Breast epithelium (tissue), 4 donors: ENCODE data around the gene ASXL3. TPM values are rescaled to one million over a fixed set of nuclear protein-coding genes. Genes with fewer than 3 reads are reported as not detected.

Experiments
- DNase-seq, 2 donors: peaks; one replicate each; pipeline ENCODE4 v3.0.0-alpha.2; 2019; ENCODE audit warnings: low spot score in 2 of 2
- H3K27ac ChIP-seq, 2 donors: fragments of 200-600 bp; sonication (generic) in 1 of 2; one replicate each; pipeline ENCODE4 v1.5.1; 2016 to 2019; ENCODE audit warnings: mild to moderate bottlenecking in 1 of 2
- H3K27me3 ChIP-seq, 2 donors: fragments of 200-600 bp; sonication (generic) in 1 of 2; one replicate each; pipeline versions ENCODE4 v1.5.1 to v1.6.0; 2017 to 2019; ENCODE audit warnings: control low read depth in 1 of 2, mild to moderate bottlenecking in 1 of 2
- H3K36me3 ChIP-seq: fragments of 200-600 bp; one replicate; pipeline ENCODE4 v1.5.1; 2019
- H3K4me1 ChIP-seq, 2 donors: fragments of 200-600 bp; sonication (generic); one replicate each; pipeline ENCODE4 v1.5.1; 2016 to 2019; ENCODE audit warnings: control low read depth in 1 of 2
- H3K4me3 ChIP-seq, 3 donors: fragments of 200-600 bp; sonication (generic); 1 replicate in 2 of 3; 2 replicates in 1 of 3; pipeline ENCODE4 v1.5.1; 2016 to 2019; ENCODE audit warnings: mild to moderate bottlenecking in 3 of 3, moderate library complexity in 2 of 3
- H3K9me3 ChIP-seq, 2 donors: fragments of 200-600 bp; sonication (generic) in 1 of 2; one replicate each; pipeline ENCODE4 v1.5.1; 2016 to 2019; ENCODE audit warnings: control low read depth in 1 of 2
- POLR2A ChIP-seq: fragments of 450-650 bp; IDR thresholded peaks from one replicate; pipeline ENCODE4 v1.6.1; 2016; ENCODE audit warnings: antibody characterized with exemption, mild to moderate bottlenecking, moderate library complexity
- POLR2AphosphoS5 ChIP-seq, 3 donors: sonication (generic); formaldehyde crosslinking; IDR thresholded peaks; one replicate each; pipeline ENCODE4 v1.6.1; 2017; ENCODE audit warnings: antibody characterized with exemption in 3 of 3
- intact Hi-C: fragments of 100-400 bp; cut with DNase I; formaldehyde crosslinking; loops from one replicate; pipeline ENCODE4 v1.15.1; 2023; ENCODE audit warnings: low total_unique reads
- total RNA-seq, 3 donors: library from RNA; depleted of rRNA; stranded (reverse); fragments of >200 nt; gene quantifications; one replicate each; pipeline ENCODE4 v1.1.0, GENCODE V29; 2016
- TF ChIP-seq, protein P1 (sequence below), 3 donors: fragments of 450-650 bp; IDR thresholded peaks; one replicate each; pipeline ENCODE4 v1.5.1; 2016 to 2017; ENCODE audit warnings: antibody characterized with exemption in 3 of 3, mild to moderate bottlenecking in 3 of 3, moderate library complexity in 3 of 3

The ASXL3 gene
- total RNA-seq, 3 donors from 2014 or later: 0.96 to 3.4 (median 0.98) TPM

DNA sequence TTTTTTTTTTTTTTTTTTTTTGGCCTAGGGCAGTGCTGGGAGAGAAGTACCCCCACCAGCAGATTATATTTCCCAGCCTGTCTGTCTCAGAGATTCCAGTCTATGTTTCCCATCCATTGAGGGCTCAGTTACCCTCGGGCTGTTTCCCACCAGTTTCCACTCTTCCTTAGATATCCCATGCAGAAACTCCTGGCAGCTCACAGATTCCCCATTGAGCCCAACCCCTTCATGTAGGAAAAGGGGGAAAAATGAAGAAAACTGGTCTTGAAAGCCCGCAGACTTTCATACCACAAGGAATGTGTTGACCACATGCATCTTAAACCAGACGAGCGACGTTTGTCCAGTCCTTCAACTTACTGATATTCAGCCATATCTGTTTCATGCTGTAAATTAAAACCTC is 15.2 kb downstream of the ASXL3 start:
- Histone ChIP-seq H3K9me3 (no peaks in the 10 kb centered on the region), H3K27ac (no peak overlapping the region), H3K4me1 (no peaks in the 10 kb centered on the region), H3K4me3 (no peak overlapping the region), H3K36me3 (no peaks in the 10 kb centered on the region), H3K27me3 (no peaks in the 10 kb centered on the region)
- no peak for DNase-seq
- TF ChIP-seq, protein P1, sequence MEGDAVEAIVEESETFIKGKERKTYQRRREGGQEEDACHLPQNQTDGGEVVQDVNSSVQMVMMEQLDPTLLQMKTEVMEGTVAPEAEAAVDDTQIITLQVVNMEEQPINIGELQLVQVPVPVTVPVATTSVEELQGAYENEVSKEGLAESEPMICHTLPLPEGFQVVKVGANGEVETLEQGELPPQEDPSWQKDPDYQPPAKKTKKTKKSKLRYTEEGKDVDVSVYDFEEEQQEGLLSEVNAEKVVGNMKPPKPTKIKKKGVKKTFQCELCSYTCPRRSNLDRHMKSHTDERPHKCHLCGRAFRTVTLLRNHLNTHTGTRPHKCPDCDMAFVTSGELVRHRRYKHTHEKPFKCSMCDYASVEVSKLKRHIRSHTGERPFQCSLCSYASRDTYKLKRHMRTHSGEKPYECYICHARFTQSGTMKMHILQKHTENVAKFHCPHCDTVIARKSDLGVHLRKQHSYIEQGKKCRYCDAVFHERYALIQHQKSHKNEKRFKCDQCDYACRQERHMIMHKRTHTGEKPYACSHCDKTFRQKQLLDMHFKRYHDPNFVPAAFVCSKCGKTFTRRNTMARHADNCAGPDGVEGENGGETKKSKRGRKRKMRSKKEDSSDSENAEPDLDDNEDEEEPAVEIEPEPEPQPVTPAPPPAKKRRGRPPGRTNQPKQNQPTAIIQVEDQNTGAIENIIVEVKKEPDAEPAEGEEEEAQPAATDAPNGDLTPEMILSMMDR (IDR thresholded peaks at IDR 0.05): no peak
- TF ChIP-seq POLR2AphosphoS5 (IDR thresholded peaks at IDR 0.05) (no peak), POLR2A (no peak)
- intact Hi-C loops: no loop called here

DNA sequence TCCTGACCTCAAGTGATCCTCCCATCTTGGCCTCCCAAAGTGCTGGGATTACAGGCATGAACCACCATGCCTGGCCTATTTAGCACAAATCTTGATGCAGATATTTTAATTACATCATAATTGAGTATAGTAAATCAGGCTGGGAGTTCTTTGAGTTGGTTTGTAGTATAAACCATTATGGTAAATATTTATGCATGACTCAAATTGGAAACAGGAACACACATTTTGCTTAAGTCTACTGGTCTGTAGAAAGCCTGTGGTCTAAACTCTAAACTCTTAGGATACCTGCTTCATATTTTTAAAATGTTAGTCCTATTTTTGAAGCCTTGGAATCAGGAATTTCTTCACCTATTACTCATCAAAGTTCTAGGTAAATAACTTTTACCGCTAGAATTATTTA is 16.8 kb downstream of the ASXL3 start:
- Histone ChIP-seq H3K36me3 (no peaks in the 10 kb centered on the region), H3K27me3 (no peaks in the 10 kb centered on the region), H3K9me3 (no peaks in the 10 kb centered on the region), H3K4me1 (no peaks in the 10 kb centered on the region), H3K4me3 (no peak overlapping the region), H3K27ac (no peak overlapping the region)
- no peak for DNase-seq
- TF ChIP-seq POLR2AphosphoS5 (IDR thresholded peaks at IDR 0.05) (no peak), POLR2A (no peak)
- TF ChIP-seq, protein P1 (IDR thresholded peaks at IDR 0.05): no peak
- intact Hi-C loops: no loop called here

DNA sequence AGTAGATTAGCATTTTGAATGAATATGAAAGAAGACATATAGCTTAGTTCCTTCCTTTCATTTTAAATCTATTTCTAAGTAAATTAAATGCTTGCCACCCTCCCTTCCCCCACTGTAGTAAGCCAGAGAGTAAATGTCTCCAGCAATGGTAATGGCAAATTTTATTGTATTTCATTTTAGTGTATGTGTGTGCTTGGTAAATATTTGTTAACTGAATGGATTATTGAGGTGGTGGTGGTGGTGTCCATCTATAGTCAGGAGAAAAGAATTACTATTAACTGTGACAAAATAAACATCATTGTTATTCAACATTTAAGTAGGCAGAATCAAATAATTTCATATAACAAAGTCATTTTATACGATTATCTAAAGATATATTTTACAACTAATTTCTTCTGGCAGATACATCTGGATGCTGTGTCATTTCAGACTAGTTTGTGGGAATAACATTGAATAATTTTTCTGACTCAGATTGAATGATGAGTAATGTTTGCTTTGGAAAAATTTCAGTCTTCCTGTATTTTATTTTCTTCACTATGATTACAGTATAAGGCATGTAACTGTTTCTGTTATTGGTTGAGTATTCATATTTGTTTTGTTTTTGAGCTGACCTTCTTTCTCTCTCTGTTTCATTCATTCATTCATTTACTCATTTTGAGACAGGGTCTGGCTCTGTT is 18.3 kb downstream of the ASXL3 start:
- intact Hi-C loops: no loop called here
- TF ChIP-seq, protein P1 (IDR thresholded peaks at IDR 0.05): no peak
- TF ChIP-seq POLR2A: no peak
- TF ChIP-seq POLR2AphosphoS5 (IDR thresholded peaks at IDR 0.05): no peak

DNA sequence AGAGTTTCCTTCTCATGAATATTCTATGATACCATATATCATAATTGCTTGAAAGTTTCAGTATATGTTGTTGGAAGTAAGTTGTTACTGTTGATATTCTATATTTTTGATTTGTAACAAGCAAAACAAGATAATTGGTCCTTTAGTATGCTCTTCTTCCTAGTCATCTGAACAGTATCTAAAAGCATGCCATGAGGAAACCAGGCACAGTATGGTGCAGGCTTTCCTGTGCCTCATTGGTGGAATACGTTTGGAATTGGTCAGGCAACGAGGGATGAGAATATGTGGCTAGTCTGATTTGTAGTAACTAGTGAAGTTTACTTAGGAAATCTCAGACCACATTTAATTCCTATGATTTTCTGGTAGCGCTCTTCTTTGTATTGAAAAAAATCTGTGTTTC is 22.8 kb downstream of the ASXL3 start:
- no peak for TF ChIP-seq POLR2A
- TF ChIP-seq, protein P1 (IDR thresholded peaks at IDR 0.05): no peak
- no peak for TF ChIP-seq POLR2AphosphoS5 (IDR thresholded peaks at IDR 0.05)
- intact Hi-C loops: no loop called here
- H3K27me3 ChIP-seq: no peaks in the 10 kb centered on the region

More for the DNA sequence above, 18.3 kb downstream of the ASXL3 start:
- Histone ChIP-seq H3K27me3 (no peaks in the 10 kb centered on the region), H3K9me3 (no peaks in the 10 kb centered on the region), H3K4me1 (no peaks in the 10 kb centered on the region), H3K36me3 (no peaks in the 10 kb centered on the region), H3K4me3 (no peak overlapping the region), H3K27ac (no peak overlapping the region)
- no peak for DNase-seq

DNA sequence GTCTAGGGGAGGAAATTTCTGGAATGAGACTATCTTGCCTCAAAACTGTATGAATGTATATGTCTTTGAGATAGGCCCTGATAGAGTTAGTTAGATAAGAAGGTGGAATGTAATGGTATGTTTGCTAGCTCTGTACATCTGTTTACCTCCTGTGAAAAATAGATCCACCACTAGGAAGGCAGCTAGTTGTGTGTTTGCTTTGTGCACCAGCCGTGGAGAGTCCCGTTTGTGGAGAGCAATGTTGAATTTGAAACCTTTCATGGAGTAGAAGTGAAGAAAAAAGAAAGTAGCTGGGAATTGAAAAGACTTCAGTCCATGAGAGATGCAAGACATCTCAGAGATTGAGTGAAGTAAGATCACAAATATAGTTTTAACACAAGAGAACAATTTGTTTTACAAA is 25.4 kb downstream of the ASXL3 start:
- no peak overlapping the region for H3K4me3 ChIP-seq
- no peaks in the 10 kb centered on the region for H3K4me1 ChIP-seq
- no peak overlapping the region for H3K27ac ChIP-seq
- no peaks in the 10 kb centered on the region for H3K36me3 ChIP-seq
- intact Hi-C loops: no loop called here
- TF ChIP-seq POLR2A (no peak), POLR2AphosphoS5 (IDR thresholded peaks at IDR 0.05) (no peak)
- TF ChIP-seq, protein P1 (IDR thresholded peaks at IDR 0.05): no peak
- DNase-seq: no peak
- H3K27me3 ChIP-seq: no peaks in the 10 kb centered on the region
- H3K9me3 ChIP-seq: no peaks in the 10 kb centered on the region

More for the DNA sequence above, 22.8 kb downstream of the ASXL3 start:
- H3K36me3 ChIP-seq: no peaks in the 10 kb centered on the region
- no peak overlapping the region for H3K4me3 ChIP-seq
- no peak overlapping the region for H3K27ac ChIP-seq
- no peak for DNase-seq
- no peaks in the 10 kb centered on the region for H3K9me3 ChIP-seq
- H3K4me1 ChIP-seq: no peaks in the 10 kb centered on the region
